H1 (cell line): ENCODE measurements around the gene DCLRE1B. TPM values are rescaled to one million over a fixed set of nuclear protein-coding genes. Genes with fewer than 3 reads are reported as not detected.

ENCODE experiments used
- CTCF ChIA-PET: fragments of 300-600 bp; sonication (Branson Sonifier 250); formaldehyde crosslinking; loops from one replicate; lab custom pipeline; 2021; ENCODE audit not compliant: partially characterized antibody; lab: Charles Lee
- POLR2A ChIA-PET: fragments of 300-600 bp; sonication (Branson Sonifier 250); formaldehyde crosslinking; loops from one replicate; lab custom pipeline; 2021; ENCODE audit warnings: inconsistent platforms; ENCODE audit not compliant: partially characterized antibody; lab: Charles Lee
- DNase-seq, 2 experiments: peaks; one replicate each; pipeline versions ENCODE4 v3.0.0 to v3.0.0-alpha.2; 2010 to 2022; ENCODE audit warnings: low spot score in 2 of 2, low read depth in 1 of 2, mixed read lengths in 1 of 2
- FAIRE-seq: peaks from 2 replicates; lab custom pipeline; 2011; peaks lifted over from hg19 to GRCh38; lab: Jason Lieb, UNC
- H2AFZ ChIP-seq: 2 replicates; pipeline ENCODE4 v1.8.1; 2012; ENCODE audit warnings: low read length, inconsistent platforms
- H2AK5ac ChIP-seq: 2 replicates; pipeline ENCODE4 v1.6.1; 2013; ENCODE audit warnings: low read depth, low read length
- H2BK120ac ChIP-seq: replicated peaks from 2 replicates; pipeline ENCODE3; 2013; ENCODE audit warnings: low read depth, low read length, inconsistent platforms
- H2BK12ac ChIP-seq: 2 replicates; pipeline ENCODE4 v1.6.1; 2013; ENCODE audit warnings: low read depth, low read length
- H2BK15ac ChIP-seq: 2 replicates; pipeline ENCODE4 v1.6.1; 2013; ENCODE audit warnings: low read length
- H2BK20ac ChIP-seq: 2 replicates; pipeline ENCODE4 v1.6.1; 2013; ENCODE audit warnings: low read length
- H2BK5ac ChIP-seq: 2 replicates; pipeline ENCODE4 v1.6.1; 2013; ENCODE audit warnings: low read depth, low read length
- H3K14ac ChIP-seq: 2 replicates; pipeline ENCODE4 v1.6.1; 2013; ENCODE audit warnings: inconsistent platforms; ENCODE audit not compliant: insufficient read length
- H3K18ac ChIP-seq: 2 replicates; pipeline ENCODE4 v1.6.1; 2013; ENCODE audit warnings: low read length; ENCODE audit errors: extremely low read depth
- H3K23ac ChIP-seq: 2 replicates; pipeline ENCODE4 v1.6.1; 2013; ENCODE audit warnings: inconsistent platforms; ENCODE audit not compliant: insufficient read length
- H3K23me2 ChIP-seq: 2 replicates; pipeline ENCODE4 v1.6.1; 2013; ENCODE audit warnings: low read depth, low read length
- H3K27ac ChIP-seq: 2 replicates; pipeline ENCODE4 v1.6.1; 2011; ENCODE audit warnings: low read depth, low read length, inconsistent platforms
- H3K27me3 ChIP-seq, 4 experiments: replicated peaks in 1 of 4; 1 replicate in 1 of 4; 2 replicates in 3 of 4; pipeline versions ENCODE4 v1.6.1 to v1.8.1; 2011 to 2013; ENCODE audit warnings: low read length in 3 of 4, mild to moderate bottlenecking in 3 of 4, inconsistent platforms in 2 of 4, mixed read lengths in 2 of 4, moderate library complexity in 1 of 4; ENCODE audit not compliant: control insufficient read depth in 3 of 4, insufficient read depth in 3 of 4; ENCODE audit errors: extremely low read depth in 1 of 4
- H3K36me3 ChIP-seq, 4 experiments: 2 replicates each; pipeline versions ENCODE4 v1.6.1 to v1.8.1; 2011 to 2013; ENCODE audit warnings: mild to moderate bottlenecking in 4 of 4, low read length in 3 of 4, moderate library complexity in 2 of 4, control low read depth in 1 of 4, inconsistent platforms in 1 of 4; ENCODE audit not compliant: insufficient read depth in 4 of 4, control insufficient read depth in 2 of 4
- H3K4ac ChIP-seq: replicated peaks from 2 replicates; pipeline ENCODE3; 2013; ENCODE audit warnings: low read length, low read depth, mixed read lengths, inconsistent platforms; ENCODE audit not compliant: insufficient read length
- H3K4me1 ChIP-seq, 4 experiments: replicated peaks in 1 of 4; 1 replicate in 1 of 4; 2 replicates in 3 of 4; pipeline versions ENCODE4 v1.6.1 to v1.8.1; 2011 to 2013; ENCODE audit warnings: low read length in 3 of 4, inconsistent platforms in 2 of 4, mixed read lengths in 1 of 4; ENCODE audit not compliant: insufficient read depth in 4 of 4, control insufficient read depth in 3 of 4
- H3K4me2 ChIP-seq, 2 experiments: 2 replicates each; pipeline versions ENCODE4 v1.6.1 to v1.8.1; 2011 to 2013; ENCODE audit warnings: low read depth in 2 of 2, low read length in 2 of 2, control low read depth in 1 of 2, inconsistent platforms in 1 of 2, mild to moderate bottlenecking in 1 of 2; ENCODE audit not compliant: insufficient read depth in 1 of 2
- H3K4me3 ChIP-seq, 4 experiments: fragments of 200-600, 300-600 bp in 1 of 4; sonication (generic), shearing (Covaris generic), sonication (Bioruptor Twin) in 1 of 4; 2 replicates each; pipeline versions ENCODE4 v1.5.1 to v1.8.1; 2011 to 2016; ENCODE audit warnings: low read length in 4 of 4, low read depth in 3 of 4, control low read depth in 2 of 4, inconsistent platforms in 2 of 4, mild to moderate bottlenecking in 2 of 4, mixed read lengths in 1 of 4, moderate library complexity in 1 of 4; ENCODE audit not compliant: insufficient read depth in 2 of 4; ENCODE audit errors: extremely low read depth in 1 of 4
- H3K56ac ChIP-seq: replicated peaks from 2 replicates; pipeline ENCODE3; 2013; ENCODE audit warnings: low read depth, mild to moderate bottlenecking, mixed read lengths, low read length, inconsistent platforms; ENCODE audit not compliant: insufficient read length
- H3K79me1 ChIP-seq: 2 replicates; pipeline ENCODE4 v1.6.1; 2013; ENCODE audit warnings: low read depth, low read length, control low read depth
- H3K79me2 ChIP-seq, 2 experiments: 2 replicates each; pipeline versions ENCODE4 v1.6.1 to v1.8.1; 2012 to 2013; ENCODE audit warnings: low read length in 2 of 2, mild to moderate bottlenecking in 2 of 2, inconsistent platforms in 1 of 2; ENCODE audit not compliant: insufficient read depth in 2 of 2, control insufficient read depth in 1 of 2
- H3K9ac ChIP-seq, 4 experiments: replicated peaks in 1 of 4; 1 replicate in 1 of 4; 2 replicates in 3 of 4; pipeline versions ENCODE4 v1.6.1 to v1.8.1; 2011 to 2013; ENCODE audit warnings: low read depth in 3 of 4, low read length in 3 of 4, control low read depth in 2 of 4, mild to moderate bottlenecking in 2 of 4, moderate library complexity in 2 of 4, inconsistent platforms in 1 of 4; ENCODE audit errors: extremely low read depth in 1 of 4
- H3K9me3 ChIP-seq, 2 experiments: 2 replicates each; pipeline versions ENCODE4 v1.6.1 to v1.8.1; 2012 to 2013; ENCODE audit warnings: mild to moderate bottlenecking in 2 of 2, moderate library complexity in 2 of 2, control low read depth in 1 of 2, inconsistent platforms in 1 of 2, low read depth in 1 of 2, low read length in 1 of 2, mixed read lengths in 1 of 2; ENCODE audit not compliant: insufficient read depth in 2 of 2
- H4K20me1 ChIP-seq, 2 experiments: replicated peaks in 1 of 2; 2 replicates each; pipeline versions ENCODE3 to v1.8.1; 2011 to 2013; ENCODE audit warnings: inconsistent platforms in 2 of 2, low read length in 2 of 2, mild to moderate bottlenecking in 1 of 2; ENCODE audit not compliant: insufficient read depth in 2 of 2, control insufficient read depth in 1 of 2
- H4K5ac ChIP-seq: 2 replicates; pipeline ENCODE4 v1.6.1; 2013; ENCODE audit warnings: low read length, low read depth, mixed read lengths, inconsistent platforms; ENCODE audit not compliant: insufficient read length
- H4K8ac ChIP-seq: 2 replicates; pipeline ENCODE4 v1.8.0; 2013; ENCODE audit warnings: mild to moderate bottlenecking, moderate library complexity, low read length, inconsistent platforms; ENCODE audit not compliant: insufficient read depth; ENCODE audit errors: extremely low read depth
- H4K91ac ChIP-seq: replicated peaks from 2 replicates; pipeline ENCODE3; 2013; ENCODE audit warnings: low read length, mixed read lengths, inconsistent platforms; ENCODE audit not compliant: insufficient read length
- BRCA1 ChIP-seq: IDR thresholded peaks from 2 replicates; pipeline ENCODE4 v1.6.1; 2012; ENCODE audit warnings: low read depth, low read length, improper control_type of control experiment
- CBX5 ChIP-seq: fragments of 300-800, 300-1000 bp; sonication (generic); IDR thresholded peaks from 2 replicates; pipeline ENCODE4 v1.7.1; 2016; ENCODE audit warnings: antibody characterized with exemption, low read length, low read depth
- CHD1 ChIP-seq: IDR thresholded peaks from 2 replicates; pipeline ENCODE4 v1.6.1; 2012; ENCODE audit warnings: low read depth, low read length, improper control_type of control experiment
- CTBP2 ChIP-seq: IDR thresholded peaks from 2 replicates; pipeline ENCODE4 v1.7.0; 2011; ENCODE audit warnings: borderline replicate concordance, mild to moderate bottlenecking, moderate library complexity, mixed read lengths, low read length; ENCODE audit not compliant: insufficient read depth, insufficient read length
- EP300 ChIP-seq, 2 experiments: IDR thresholded peaks; 1 replicate in 1 of 2; 2 replicates in 1 of 2; pipeline ENCODE4 v1.6.1; 2011 to 2012; ENCODE audit warnings: low read depth in 2 of 2, low read length in 2 of 2, mild to moderate bottlenecking in 2 of 2, borderline replicate concordance in 1 of 2, inconsistent platforms in 1 of 2, moderate library complexity in 1 of 2
- EZH2 ChIP-seq: fragments of 200-600 bp; sonication (generic); IDR thresholded peaks from 2 replicates; pipeline ENCODE4 v1.7.1; 2012; ENCODE audit warnings: low read depth, mild to moderate bottlenecking, moderate library complexity, low read length, inconsistent platforms; ENCODE audit not compliant: severe bottlenecking
- JUN ChIP-seq: IDR thresholded peaks from 2 replicates; pipeline ENCODE4 v1.6.1; 2011; ENCODE audit warnings: low read depth, mild to moderate bottlenecking, improper control_type of control experiment, low read length
- POLR2A ChIP-seq, 2 experiments: IDR thresholded peaks; 1 replicate in 1 of 2; 2 replicates in 1 of 2; pipeline ENCODE4 v1.6.1; 2011; ENCODE audit warnings: low read depth in 2 of 2, low read length in 2 of 2, mild to moderate bottlenecking in 2 of 2; ENCODE audit errors: control extremely low read depth in 1 of 2
- POLR2AphosphoS5 ChIP-seq: IDR thresholded peaks from 2 replicates; pipeline ENCODE4 v1.6.1; 2011; ENCODE audit warnings: low read depth, low read length
- POU5F1 ChIP-seq: IDR thresholded peaks from 2 replicates; pipeline ENCODE4 v1.6.1; 2011; ENCODE audit warnings: low read depth, mild to moderate bottlenecking, low read length, moderate library complexity
- RFX5 ChIP-seq: IDR thresholded peaks from 2 replicates; pipeline ENCODE4 v1.6.1; 2011; ENCODE audit warnings: low read depth, low read length, improper control_type of control experiment, borderline replicate concordance
- WGBS, 2 experiments: shearing (Covaris generic) in 1 of 2; methylation state at CpG; one replicate each; pipeline versions ENCODE4 v1.1.6 to v1.1.7; 2013 to 2015; ENCODE audit warnings: low lambda C conversion rate in 2 of 2, mixed read lengths in 2 of 2, inconsistent platforms in 1 of 2, low coverage in 1 of 2, missing lambda C conversion rate in 1 of 2; ENCODE audit not compliant: insufficient replicate concordance in 2 of 2, insufficient coverage in 1 of 2, insufficient read length in 1 of 2; ENCODE audit errors: extremely low coverage in 1 of 2, missing lambda C conversion rate in 1 of 2; 5-methylcytosine and 5-hydroxymethylcytosine counted together
- polyA plus RNA-seq, 7 experiments: library from polyadenylated mRNA; depleted of rRNA in 3 of 7; stranded (reverse) in 5 of 7; unstranded in 2 of 7; fragments of >200 nt in 5 of 7; fragments of 200-250 nt in 2 of 7; gene quantifications; 1 replicate in 5 of 7; 2 replicates in 1 of 7; 4 replicates in 1 of 7; pipeline versions ENCODE4 v1.2.1 to v1.2.3, GENCODE V29; 2011 to 2013; ENCODE audit warnings: missing spikeins in 2 of 7, mixed read lengths in 2 of 7
- total RNA-seq: library from RNA; stranded (reverse); fragmentation: NEBNext Ultra II Directional; extraction: Animal tissue kit (Norgen Biotek cat#: 25700); gene quantifications from 2 replicates; pipeline ENCODE4 v1.2.1, GENCODE V29; 2021

Gene DCLRE1B
- total and polyA plus RNA-seq, 2 of the 8 experiments (the other 6 are each of a cell fraction or from before 2014, with no cell fraction given), result 5.5 to 11.0 TPM

- H3K79me1 ChIP-seq, result peaks cover 2% of the 10 kb centered on the region
- no peaks in the 10 kb centered on the region for H3K23me2 ChIP-seq
- 89% methylated on average over 16 of the region's 16 CpGs; no CpG with 5 or more reads in 1 of the 2 experiments for WGBS, 2 experiments
- no peak overlapping the region for H3K56ac ChIP-seq
- H3K9ac ChIP-seq, result no peak overlapping the region; a peak in 1 of 7 replicates
- no peak overlapping the region for H2BK15ac ChIP-seq
- H2BK12ac ChIP-seq, result no peak overlapping the region
- no peak overlapping the region for H3K4me2 ChIP-seq
- H4K5ac ChIP-seq, result no peak overlapping the region
- H3K27me3 ChIP-seq, result no peaks in the 10 kb centered on the region
- H3K9me3 ChIP-seq, result no peaks in the 10 kb centered on the region
- H3K36me3 ChIP-seq, result peaks cover 5 to 22% (median 6%) of the 10 kb centered on the region in 4 experiments
- H3K23ac ChIP-seq, result no peak overlapping the region
- no peak overlapping the region for H3K14ac ChIP-seq
- H3K4me1 ChIP-seq, result peaks cover 0 to 3% (median 0%) of the 10 kb centered on the region in 4 experiments; a peak in 3 of 7 replicates
- H3K79me2 ChIP-seq, result peaks cover 7 to 59% of the 10 kb centered on the region in 2 experiments
- H2BK20ac ChIP-seq, result no peak overlapping the region
- no peak overlapping the region for H3K4me3 ChIP-seq
- H2AK5ac ChIP-seq, result no peak overlapping the region
- peaks cover 1 to 9% of the 10 kb centered on the region in 2 experiments for H4K20me1 ChIP-seq
- no peak overlapping the region for H4K91ac ChIP-seq
- H4K8ac ChIP-seq, result no peak overlapping the region; the same call in 1 of the 2 replicates
- H3K4ac ChIP-seq, result no peak overlapping the region
- CTCF ChIA-PET, result interaction anchor here (0.9 to 1.3 kb wide), 6 partner anchors 8 to 347 kb away, joined by 3 to 4 read pairs (median 4); no protein-coding TSS in a partner anchor
- no peak overlapping the region for H3K18ac ChIP-seq
- DNase-seq, result no peak
- POLR2A ChIA-PET, result interaction anchor here (3.7 kb wide), 1 partner anchor 10 kb away, joined by 15 read pairs; no protein-coding TSS in a partner anchor
- no peak overlapping the region for H3K27ac ChIP-seq
- H2BK5ac ChIP-seq, result no peak overlapping the region
- H2AFZ ChIP-seq, result no peak overlapping the region
- H2BK120ac ChIP-seq, result no peak overlapping the region
- no peak for FAIRE-seq
- TF ChIP-seq EZH2 (no peak), JUN (no peak), CHD1 (no peak), CBX5 (no peak), POLR2AphosphoS5 (no peak), CTBP2 (no peak), POU5F1 (no peak), BRCA1 (no peak), EP300 (IDR thresholded peaks at IDR 0.05; ENCODE audit: borderline replicate concordance in 1 of 2, low read depth in 2 of 2, low read length in 2 of 2) (no peak), RFX5 (no peak), POLR2A (IDR thresholded peaks at IDR 0.05; ENCODE audit: control extremely low read depth in 1 of 2, low read depth in 2 of 2, low read length in 2 of 2) (no peak)
These were observed 35.5 kb downstream of the DCLRE1B start for GRCh38 chr1:113940365-113941244.
